HepG2 (cell line): ENCODE measurements around the gene UCP3. TPM values are rescaled to one million over a fixed set of nuclear protein-coding genes. Genes with fewer than 3 reads are reported as not detected.

Experiments used
- ARID3A ChIP-seq: IDR thresholded peaks from 2 replicates; pipeline ENCODE4 v1.6.1; 2012; ENCODE audit warnings: low read depth, low read length, improper control_type of control experiment
- CREM ChIP-seq, 2 experiments: sonication (generic) in 1 of 2; formaldehyde crosslinking in 1 of 2; IDR thresholded peaks; 2 replicates each; pipeline versions ENCODE4 v1.4.0 to v1.6.1; 2016 to 2020; ENCODE audit warnings: antibody characterized with exemption in 1 of 2, mild to moderate bottlenecking in 1 of 2, missing genetic modification reagents in 1 of 2
- FLYWCH1 ChIP-seq: sonication (generic); formaldehyde crosslinking; IDR thresholded peaks from 2 replicates; pipeline ENCODE4 v1.8.1; 2023; ENCODE audit warnings: mild to moderate bottlenecking, missing genetic modification reagents
- GATAD1 ChIP-seq: IDR thresholded peaks from 2 replicates; pipeline ENCODE4 v1.6.1; 2016; ENCODE audit warnings: missing genetic modification reagents, missing compliant biosample characterization
- HIVEP1 ChIP-seq: sonication (generic); formaldehyde crosslinking; IDR thresholded peaks from 2 replicates; pipeline ENCODE4 v1.4.0; 2020; ENCODE audit warnings: mild to moderate bottlenecking, missing genetic modification reagents
- HNRNPLL ChIP-seq: fragments of 200-400 bp; formaldehyde crosslinking; IDR thresholded peaks from 2 replicates; pipeline ENCODE4 v1.6.1; 2017; ENCODE audit warnings: mild to moderate bottlenecking, low read depth, low read length; ENCODE audit not compliant: poor library complexity, severe bottlenecking
- PHF21A ChIP-seq: sonication (generic); formaldehyde crosslinking; IDR thresholded peaks from 2 replicates; pipeline ENCODE4 v1.5.0; 2020; ENCODE audit warnings: mild to moderate bottlenecking, missing genetic modification reagents
- RBAK ChIP-seq: sonication (generic); formaldehyde crosslinking; IDR thresholded peaks from 2 replicates; pipeline ENCODE4 v1.5.1; 2020; ENCODE audit warnings: mild to moderate bottlenecking, missing genetic modification reagents
- SMARCC2 ChIP-seq: fragments of 450-650 bp; IDR thresholded peaks from 2 replicates; pipeline ENCODE4 v1.6.1; 2017; ENCODE audit warnings: antibody characterized with exemption, mild to moderate bottlenecking
- ZBTB38 ChIP-seq: sonication (generic); formaldehyde crosslinking; IDR thresholded peaks from 2 replicates; pipeline ENCODE4 v1.5.1; 2020; ENCODE audit warnings: mild to moderate bottlenecking, missing genetic modification reagents
- ZFP36 ChIP-seq: fragments of 150-350 bp; IDR thresholded peaks from 2 replicates; pipeline ENCODE4 v1.6.1; 2018; ENCODE audit warnings: borderline replicate concordance, low read length, low read depth; ENCODE audit not compliant: partially characterized antibody
- ZMYM4 ChIP-seq: sonication (generic); formaldehyde crosslinking; IDR thresholded peaks from 2 replicates; pipeline ENCODE4 v1.8.1; 2023; ENCODE audit warnings: mild to moderate bottlenecking, missing genetic modification reagents
- ZNF124 ChIP-seq: sonication (generic); formaldehyde crosslinking; IDR thresholded peaks from 2 replicates; pipeline ENCODE4 v1.4.0; 2020; ENCODE audit warnings: missing genetic modification reagents
- ZNF180 ChIP-seq: sonication (generic); formaldehyde crosslinking; IDR thresholded peaks from 2 replicates; pipeline ENCODE4 v1.4.0; 2020; ENCODE audit warnings: low read depth, missing genetic modification reagents, borderline replicate concordance
- ZNF230 ChIP-seq: sonication (generic); formaldehyde crosslinking; IDR thresholded peaks from 2 replicates; pipeline ENCODE4 v1.4.0; 2020; ENCODE audit warnings: mild to moderate bottlenecking, missing genetic modification reagents
- ZNF280D ChIP-seq: sonication (generic); formaldehyde crosslinking; IDR thresholded peaks from 2 replicates; pipeline ENCODE4 v1.5.1; 2020; ENCODE audit warnings: mild to moderate bottlenecking, missing genetic modification reagents
- ZNF512 ChIP-seq: sonication (generic); formaldehyde crosslinking; IDR thresholded peaks from 2 replicates; pipeline ENCODE4 v1.4.0; 2020; ENCODE audit warnings: mild to moderate bottlenecking, missing genetic modification reagents
- ZNF605 ChIP-seq: sonication (generic); formaldehyde crosslinking; IDR thresholded peaks from 2 replicates; pipeline ENCODE4 v1.8.0; 2022; ENCODE audit warnings: mild to moderate bottlenecking, missing genetic modification reagents
- ZNF678 ChIP-seq: sonication (generic); formaldehyde crosslinking; IDR thresholded peaks from 2 replicates; pipeline ENCODE4 v1.4.0; 2020; ENCODE audit warnings: mild to moderate bottlenecking, missing genetic modification reagents
- ZNF839 ChIP-seq: sonication (generic); formaldehyde crosslinking; IDR thresholded peaks from 2 replicates; pipeline ENCODE4 v1.4.0; 2020; ENCODE audit warnings: missing genetic modification reagents, mild to moderate bottlenecking, borderline replicate concordance
- ZUFSP ChIP-seq: sonication (generic); formaldehyde crosslinking; IDR thresholded peaks from 2 replicates; pipeline ENCODE4 v1.9.0; 2021; ENCODE audit warnings: missing genetic modification reagents, mild to moderate bottlenecking, borderline replicate concordance
- polyA plus RNA-seq, 8 experiments: library from polyadenylated mRNA; depleted of rRNA in 3 of 8; stranded (reverse) in 7 of 8; unstranded in 1 of 8; fragments of >200 nt; fragmentation: Illumina TruSeq in 4 of 8; extraction: Trizol in 4 of 8; gene quantifications; 2 replicates each; pipeline versions ENCODE4 v1.2.1 to v1.2.3, GENCODE V29; 2011 to 2016; ENCODE audit warnings: low read depth in 4 of 8, missing spikeins in 1 of 8, mixed read lengths in 1 of 8; ENCODE audit not compliant: insufficient read depth in 1 of 8
- total RNA-seq, 5 experiments: library from RNA; depleted of rRNA; stranded (reverse); fragments of >200 nt; fragmentation: Illumina TruSeq; extraction: Trizol; gene quantifications; 2 replicates each; pipeline ENCODE4 v1.2.3, GENCODE V29; 2016; ENCODE audit warnings: low read depth in 1 of 5

UCP3 gene
- total and polyA plus RNA-seq, 2 of the 13 experiments (the other 11 are each of a cell fraction or from before 2014, with no cell fraction given), result 0.37 TPM; not detected in 1

GRCh38 chr11:73982990-73983740 lies 25.7 kb downstream of the UCP3 start (continued):
- TF ChIP-seq ZNF280D (CRISPR knock-in tag) (peak; percentile 83), ZMYM4 (CRISPR knock-in tag) (peak; percentile 95), ZNF839 (CRISPR knock-in tag) (no peak; the same call in 1 of the 2 replicates), ZNF678 (peak; percentile 82; the same call in 1 of the 2 replicates), ZNF180 (CRISPR knock-in tag) (0 out of 2 replicates have a peak, but pooled peaks have one; percentile 70), ZNF230 (CRISPR knock-in tag) (peak; percentile 97), PHF21A (CRISPR knock-in tag) (peak; percentile 98), ZNF512 (CRISPR knock-in tag) (no peak; the same call in 1 of the 2 replicates), HNRNPLL (peak; percentile 59), ARID3A (no peak), RBAK (CRISPR knock-in tag) (peak; percentile 23; the same call in 1 of the 2 replicates), ZFP36 (no peak), GATAD1 (peak; percentile 70), SMARCC2 (no peak), HIVEP1 (peak; percentile 96), ZNF124 (CRISPR knock-in tag) (peak; percentile 68; the same call in 1 of the 2 replicates), CREM (IDR thresholded peaks at IDR 0.05) (peak; percentile 50), CREM (CRISPR knock-in tag; IDR thresholded peaks at IDR 0.05) (no peak), FLYWCH1 (peak; percentile 74; the same call in 1 of the 2 replicates), ZNF605 (CRISPR knock-in tag) (peak; percentile 94), ZBTB38 (CRISPR knock-in tag) (peak; percentile 57; the same call in 1 of the 2 replicates), ZUFSP (CRISPR knock-in tag) (no peak)
